GDM1 (cell line): ENCODE measurements around the gene SHISA8.
A peak's percentile ranks its signal among the peaks of the same experiment; 100 is the strongest.
"Not testable (repeated sequence)": the region's sequence is repeated elsewhere in the genome, so short reads cannot be mapped to it uniquely, and the experiment has no call there.

Experiments
- DNase-seq: peaks from one replicate; lab custom pipeline; 2025; lab: John Stamatoyannopoulos, UW

The SHISA8 gene

DNA sequence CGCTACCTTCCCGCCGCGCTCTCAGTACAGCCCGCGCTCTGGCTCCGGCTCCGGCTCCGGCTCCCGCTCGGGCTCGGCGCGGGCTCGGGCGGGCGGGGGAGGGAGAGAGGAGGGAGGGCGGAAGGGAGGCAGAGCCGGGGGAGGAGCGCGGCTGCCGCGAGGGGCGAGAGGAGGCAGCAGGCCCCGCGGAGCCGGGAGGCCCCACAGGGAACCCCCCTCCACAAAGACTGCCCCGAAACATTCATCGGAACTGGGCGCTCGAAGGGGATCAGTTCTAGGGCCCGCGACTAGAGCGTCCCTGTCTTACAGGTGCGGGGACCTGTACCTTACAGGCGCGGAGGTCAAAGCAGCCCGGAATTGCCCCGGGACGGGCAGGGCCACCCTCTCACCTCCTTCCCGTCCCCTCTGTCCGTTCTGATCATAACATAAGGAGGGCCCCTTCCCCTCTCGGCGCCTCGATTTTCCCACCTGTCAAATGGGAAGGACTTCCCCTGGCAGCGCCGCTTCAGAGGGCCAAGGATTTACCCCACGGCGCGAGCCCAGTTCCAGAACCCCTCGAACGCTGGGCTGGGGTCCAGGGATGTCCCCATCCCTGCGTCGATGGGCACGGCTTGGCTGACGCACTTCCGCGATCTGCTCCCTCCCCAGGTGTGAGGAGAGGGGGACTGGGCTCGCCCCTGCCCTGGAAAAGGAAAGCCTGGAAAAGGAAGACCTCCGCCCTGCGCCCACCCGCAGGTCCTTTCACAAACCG is at the start of gene SHISA8:
TSS of gene SHISA8 (minus strand) at position 40 of the 751 bp plus-strand sequence. CDS start 407 bp downstream, outside the sequence.
- no peak for DNase-seq

DNA sequence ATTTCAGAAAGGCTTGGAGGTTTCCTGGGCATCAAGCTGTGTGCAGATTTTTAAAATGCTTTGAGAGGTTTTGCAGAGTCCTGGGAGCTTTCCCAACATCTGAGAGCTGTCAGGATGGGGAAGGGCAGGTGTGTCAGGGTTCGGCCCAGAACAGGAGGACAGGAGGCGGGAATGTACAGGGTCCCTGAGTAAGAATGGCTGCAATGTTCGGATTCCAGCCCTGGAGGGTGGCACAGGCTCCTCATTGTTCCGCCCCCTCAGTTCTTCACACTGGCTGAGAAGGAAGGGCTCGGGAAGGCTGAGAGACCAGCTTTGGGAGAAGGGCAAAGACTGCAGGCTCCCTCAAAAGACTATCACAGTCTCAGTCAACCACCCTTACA is 49.2 kb upstream of the SHISA8 start:
- no peak for DNase-seq

- no peak for DNase-seq
Measured at GRCh38 chr22:41963453-41964111, 48.7 kb upstream of the SHISA8 start.

GRCh38 chr22:41957941-41958556 is 43.2 kb upstream of the SHISA8 start:
- DNase-seq: no peak

DNA sequence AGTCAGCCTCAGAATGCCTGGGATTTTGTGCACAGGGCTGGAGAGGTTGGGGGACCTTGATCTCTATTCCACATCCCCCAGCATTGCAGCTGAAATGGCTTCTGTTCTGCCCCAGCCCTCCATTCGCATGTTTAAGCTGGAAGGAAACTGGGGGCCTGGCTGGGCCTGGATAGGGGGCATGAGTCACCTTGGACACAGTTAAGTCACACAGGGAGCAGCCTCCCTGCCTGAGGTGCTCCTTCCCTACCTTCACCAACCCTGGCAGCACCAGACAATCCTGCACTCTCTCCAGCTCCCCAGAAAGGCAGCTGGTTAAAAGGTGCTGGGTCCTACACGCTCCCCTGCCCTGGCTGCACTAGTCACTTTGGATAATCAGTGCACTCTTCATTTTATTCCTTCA is 37.8 kb upstream of the SHISA8 start:
- DNase-seq: no peak

- DNase-seq: no peak
Measured at GRCh38 chr22:41951898-41952474, 37.1 kb upstream of the SHISA8 start, which contains the start of gene SMIM45. SMIM45 (plus strand) TSS chr22:41952150.

DNA sequence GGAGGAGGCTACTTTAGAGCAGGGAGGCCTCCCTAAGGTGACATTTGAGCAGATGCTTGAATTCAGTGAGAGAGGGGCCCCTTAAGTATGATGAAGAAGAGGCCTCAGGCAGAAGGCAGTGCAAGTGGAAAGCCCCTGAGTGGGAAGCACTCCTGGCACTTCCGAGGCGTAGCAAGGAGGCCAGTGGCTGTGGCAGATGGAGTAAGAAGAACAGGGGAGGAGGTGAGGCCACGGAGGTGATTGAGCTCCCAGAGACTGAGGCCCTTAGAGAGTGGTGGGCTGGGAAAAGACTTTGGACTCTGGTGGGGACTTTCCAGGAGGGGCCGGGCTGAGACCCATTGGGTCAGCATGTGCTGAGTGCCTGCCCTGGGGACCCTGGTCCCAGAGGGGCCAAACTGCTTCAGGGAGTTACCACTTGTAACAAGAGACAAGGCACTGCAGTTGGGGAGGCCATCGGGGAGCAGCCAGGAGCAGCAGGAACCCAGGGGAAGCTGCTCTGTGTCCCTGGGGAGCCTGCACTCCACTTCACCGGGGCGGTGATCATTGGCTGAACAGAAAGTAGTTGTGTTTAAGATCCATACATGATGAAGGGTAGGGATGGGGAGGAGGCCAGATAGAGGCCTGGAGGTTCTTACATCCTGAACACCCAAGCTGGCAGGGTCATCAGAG is 34.6 kb upstream of the SHISA8 start:
- no peak for DNase-seq

DNA sequence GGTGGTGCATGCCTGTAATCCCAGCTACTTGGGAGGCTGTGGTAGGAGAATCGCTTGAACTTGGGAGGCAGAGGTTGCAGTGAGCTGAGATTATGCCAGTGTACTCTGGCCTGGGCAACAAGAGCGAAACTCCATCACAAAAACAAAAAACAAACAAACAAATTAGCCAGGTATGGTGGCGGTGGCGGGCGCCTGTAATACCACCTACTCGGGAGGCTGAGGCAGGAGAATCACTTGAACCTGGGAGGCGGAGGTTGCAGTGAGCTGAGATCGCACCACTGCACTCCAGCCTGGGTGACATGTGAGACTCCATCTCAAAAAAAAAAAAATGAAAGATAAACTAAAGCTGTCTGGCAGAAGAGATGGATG is 34.0 kb upstream of the SHISA8 start:
- not testable (repeated sequence) for DNase-seq

DNA sequence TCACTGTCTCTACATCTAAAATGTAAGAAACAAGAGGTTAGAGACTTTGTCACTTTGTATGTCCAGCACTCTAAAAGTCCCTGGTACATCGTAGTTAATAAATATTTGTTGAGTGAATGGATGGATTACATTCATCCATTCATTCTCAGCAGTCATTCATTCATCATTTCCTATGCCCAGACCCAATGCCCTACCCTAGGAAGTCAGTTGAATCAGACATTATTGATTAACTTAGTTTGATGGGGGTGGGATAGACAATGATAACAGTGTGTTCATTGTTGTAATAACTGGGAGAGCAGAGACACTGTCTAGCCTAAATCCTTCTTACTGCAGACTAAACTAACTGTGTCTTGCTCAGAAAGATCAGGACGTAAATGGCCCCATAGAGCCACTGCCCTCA is 33.3 kb upstream of the SHISA8 start:
- no peak for DNase-seq

DNA sequence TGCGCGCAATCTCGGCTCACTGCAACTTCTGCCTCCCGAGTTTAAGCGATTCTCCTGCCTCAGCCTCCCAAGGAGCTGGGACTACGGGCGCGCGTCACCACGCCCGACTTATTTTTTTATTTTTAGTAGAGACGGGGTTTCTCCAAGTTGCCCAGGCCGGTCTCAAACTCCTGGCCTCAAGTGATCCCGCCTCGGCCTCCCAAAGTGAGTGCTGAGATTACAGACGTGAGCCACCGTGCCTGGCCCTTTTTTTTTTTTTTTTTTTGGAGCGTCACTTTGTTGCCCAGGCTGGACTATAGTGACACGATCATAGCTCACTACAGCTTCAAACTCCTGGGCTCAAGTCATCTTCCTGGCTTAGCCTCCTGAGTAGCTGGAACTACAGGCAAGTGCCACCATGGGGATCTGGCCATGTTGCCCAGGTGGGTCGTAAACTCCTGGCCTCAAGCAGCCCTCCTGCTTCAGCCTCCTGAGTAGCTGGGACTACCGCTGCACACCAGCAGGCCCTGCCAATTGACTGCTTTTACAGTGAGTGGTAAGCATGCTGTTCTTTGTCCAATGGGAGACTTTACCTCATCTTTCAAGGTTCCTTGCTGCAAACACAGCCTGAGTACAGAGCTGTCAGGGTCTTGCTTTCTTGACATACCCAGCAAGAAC is 32.7 kb upstream of the SHISA8 start:
- DNase-seq: no peak

GRCh38 chr22:41946629-41947423 is 32.0 kb upstream of the SHISA8 start, which contains the start of gene CENPM:
CENPM (minus strand) TSS chr22:41947152; CDS start chr22:41947076, 76 bp downstream.
- peak; percentile 92 for DNase-seq

DNA sequence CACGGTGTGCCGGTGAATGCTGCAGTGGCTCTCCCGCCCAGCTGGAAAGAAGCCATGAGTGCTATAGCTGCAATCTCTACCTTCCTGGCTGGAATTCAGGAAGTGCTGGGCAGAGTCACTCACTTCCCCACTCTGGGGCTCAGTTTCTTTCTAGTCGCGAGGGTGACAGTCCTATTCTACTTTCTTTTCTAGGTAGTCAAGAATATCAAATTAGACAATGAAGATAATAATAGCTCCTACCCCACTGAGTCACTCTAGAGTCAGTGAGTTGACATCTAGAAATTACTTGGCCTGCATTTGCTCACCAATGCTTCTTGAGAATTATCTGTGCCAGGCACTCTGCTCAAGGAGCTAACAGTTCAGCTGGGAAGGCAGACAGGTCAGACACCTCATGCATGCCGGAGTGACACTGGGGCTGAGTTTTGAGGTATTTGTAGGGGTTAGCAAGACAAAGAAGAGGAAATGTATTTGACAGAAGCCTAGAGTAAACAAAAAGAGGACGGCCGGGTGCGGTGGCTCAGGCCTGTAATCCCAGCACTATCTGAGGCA is 28.9 kb upstream of the SHISA8 start:
- no peak for DNase-seq

- peak; percentile 55 for DNase-seq
Measured at GRCh38 chr22:41940832-41941765, 26.2 kb upstream of the SHISA8 start.

GRCh38 chr22:41939981-41940831 is 25.3 kb upstream of the SHISA8 start:
- DNase-seq: no peak

GRCh38 chr22:41936894-41937169 is 22.0 kb upstream of the SHISA8 start:
- DNase-seq: no peak

DNA sequence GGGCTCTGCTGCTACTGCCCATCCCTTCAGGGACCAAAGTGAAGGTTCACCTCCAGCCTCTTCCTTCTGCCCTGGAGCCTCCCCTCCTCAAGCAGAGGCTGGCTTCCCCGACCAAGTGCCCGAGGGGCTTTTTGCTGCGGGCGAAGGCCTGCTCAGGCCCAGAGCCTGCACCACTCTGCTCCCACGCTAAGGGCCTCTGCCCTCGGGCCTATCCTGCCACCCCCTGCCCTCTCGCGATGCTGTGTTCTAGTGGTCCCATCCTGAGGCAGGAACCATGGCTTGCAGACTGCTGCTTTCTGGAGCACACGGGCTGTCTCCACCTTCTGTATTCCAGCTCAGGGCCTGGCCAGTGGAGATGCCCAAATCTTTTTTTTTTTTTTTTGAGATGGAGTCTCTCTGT is 20.6 kb upstream of the SHISA8 start:
- no peak for DNase-seq

DNA sequence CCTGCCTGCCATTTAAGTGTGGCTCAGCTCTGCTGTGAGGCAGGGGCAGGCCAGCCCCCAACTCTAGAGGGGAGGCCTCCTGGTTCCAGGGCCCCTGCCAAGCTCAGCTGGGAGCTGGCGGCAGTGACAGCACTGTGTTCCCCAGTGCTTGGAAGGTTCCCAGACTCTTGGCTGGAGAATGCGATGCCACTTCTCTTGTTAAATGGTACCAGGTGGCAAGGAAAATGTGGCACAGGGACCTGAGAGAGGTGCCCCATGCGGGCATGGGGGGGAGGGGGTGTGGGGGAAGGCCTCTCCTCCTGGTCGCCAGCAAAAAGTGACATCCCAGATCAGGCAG is 20.1 kb upstream of the SHISA8 start:
- DNase-seq: no peak

GRCh38 chr22:41934284-41935014 is 19.6 kb upstream of the SHISA8 start:
- DNase-seq: no peak
